Esophagus mucosa (tissue), 1 donor: ENCODE data around the gene RCAN2. TPM values are rescaled to one million over a fixed set of nuclear protein-coding genes. Genes with fewer than 3 reads are reported as not detected.
"Not testable (repeated sequence)": the region's sequence is repeated elsewhere in the genome, so short reads cannot be mapped to it uniquely, and the experiment has no call there.

Source experiments
- ATAC-seq: fragments of 200-7000 bp; cut with Tn5 transposase; one replicate; pipeline ENCODE4 v1.9.1; 2020
- total RNA-seq: library from RNA; stranded (reverse); gene quantifications from one replicate; pipeline ENCODE4 v1.2.4, GENCODE V29; 2023
- donor health status: DM: yes; HTN: yes; CAD: no.

RCAN2 gene
- total RNA-seq, 1 donor from 2014 or later = 1.00 TPM

- ATAC-seq = no peak
Measured at GRCh38 chr6:46440141-46440540, 51.1 kb downstream of the RCAN2 start.

DNA sequence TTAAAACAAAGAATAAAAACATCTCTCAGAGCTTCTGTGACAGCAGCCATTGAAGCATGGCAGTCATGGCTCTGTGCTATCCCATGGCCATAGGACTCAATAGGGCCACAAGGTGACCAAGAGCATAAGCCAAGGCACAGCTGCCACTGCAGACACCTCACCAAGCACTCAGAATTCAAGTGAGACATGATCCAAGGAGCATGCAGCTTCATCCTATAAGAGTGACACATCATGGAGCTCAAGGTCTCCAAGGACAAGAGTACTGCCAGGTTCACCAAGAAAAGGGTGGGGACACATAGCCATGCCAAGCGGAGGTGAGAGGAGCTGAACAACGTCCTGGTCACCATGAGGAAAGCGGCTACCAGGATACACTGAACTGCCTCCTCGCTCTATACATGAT, 53.0 kb downstream of the RCAN2 start:
- no peak for ATAC-seq

GRCh38 chr6:46437671-46438221, 53.5 kb downstream of the RCAN2 start:
- ATAC-seq = no peak

GRCh38 chr6:46422619-46423018, 68.6 kb downstream of the RCAN2 start:
- ATAC-seq = no peak

DNA sequence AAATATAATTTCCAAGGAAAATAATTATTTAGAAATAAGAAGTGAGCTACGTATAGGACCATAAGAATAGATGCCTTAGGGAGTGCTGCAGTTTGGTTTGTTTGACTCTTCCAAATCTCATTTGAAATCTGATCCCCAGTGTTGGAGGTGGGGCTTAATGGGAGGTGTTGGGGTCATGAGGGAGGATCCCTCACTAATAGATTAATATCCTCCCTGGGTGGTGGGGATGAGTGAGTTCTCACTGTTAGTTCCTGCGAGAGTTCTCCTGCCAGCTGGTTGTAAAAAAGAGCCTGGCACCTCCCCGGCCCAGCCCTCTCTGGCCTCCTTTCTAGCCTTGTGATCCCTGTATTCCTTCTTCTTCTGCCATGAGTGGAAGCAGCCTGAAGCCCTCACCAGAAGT, 69.3 kb downstream of the RCAN2 start:
- ATAC-seq = no peak

DNA sequence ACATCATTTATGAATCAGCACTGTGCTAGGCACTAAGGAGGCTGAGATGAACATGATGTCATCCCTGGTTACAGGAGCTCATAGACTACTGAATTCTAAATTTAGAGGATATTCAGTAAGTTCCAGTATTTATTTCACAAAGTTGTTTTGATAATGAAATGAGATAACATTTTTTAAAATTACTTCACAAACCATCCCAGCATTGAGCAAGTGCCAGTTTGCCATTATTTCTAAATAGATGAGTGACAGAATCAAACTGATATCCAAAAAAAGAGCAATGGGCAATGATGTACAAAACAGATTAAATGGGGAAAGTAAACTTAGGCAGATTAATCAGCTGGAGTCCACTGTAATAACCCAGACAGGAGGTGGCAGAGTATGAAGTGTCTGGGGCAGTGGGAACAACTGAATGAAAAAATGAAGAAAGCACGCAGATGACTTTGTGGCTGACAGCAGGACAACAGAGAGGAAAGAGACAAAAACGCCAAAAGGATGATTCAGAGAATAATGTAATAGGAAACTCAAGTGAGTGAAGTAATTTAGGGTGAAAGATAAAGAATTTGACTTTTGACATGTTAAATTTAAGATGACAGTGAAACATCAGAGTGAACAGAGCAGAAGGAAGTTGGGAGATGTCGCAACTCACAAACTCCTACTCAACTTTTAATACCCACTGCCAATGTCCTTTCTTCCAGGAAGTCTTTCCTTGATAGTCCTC, 70.2 kb downstream of the RCAN2 start:
- no peak for ATAC-seq

DNA sequence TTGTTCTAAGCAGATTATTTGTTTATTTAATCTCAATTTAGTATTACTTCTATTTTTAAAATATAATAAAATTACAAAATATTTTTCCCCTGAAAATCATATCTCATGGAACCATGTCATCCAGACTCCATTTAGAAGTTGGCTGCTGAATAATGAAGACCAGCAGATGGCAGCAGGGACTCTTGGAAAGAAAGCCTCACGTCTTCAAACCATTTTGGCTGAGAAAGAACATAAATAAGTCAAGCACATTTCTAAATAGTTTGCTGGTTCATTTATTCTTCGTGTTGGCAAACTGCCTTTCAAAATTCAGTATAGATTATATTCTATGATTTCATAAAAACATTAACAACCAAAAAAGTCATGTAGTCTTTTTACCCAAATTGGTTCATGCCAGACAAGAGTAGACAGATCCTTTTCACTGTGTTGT, 71.7 kb downstream of the RCAN2 start:
- no peak for ATAC-seq

DNA sequence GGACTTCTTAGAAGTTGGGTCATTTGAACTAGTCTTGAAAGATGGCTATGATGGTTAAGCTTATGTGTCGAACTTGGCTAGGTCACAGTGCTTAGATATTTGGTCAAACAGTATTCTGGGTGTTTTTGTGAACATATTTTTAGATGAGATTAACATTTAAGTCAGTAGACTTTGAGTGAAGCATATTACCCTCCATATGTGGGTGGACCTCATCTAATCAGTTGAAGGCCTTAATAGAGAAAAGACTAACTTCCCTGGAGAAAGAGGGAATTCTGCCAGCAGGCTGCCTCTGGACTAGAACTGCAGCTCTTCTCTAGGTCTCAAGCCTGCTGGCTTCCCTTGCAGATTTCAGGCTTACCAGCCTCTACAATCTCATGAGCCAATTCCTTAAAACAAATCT, 76.9 kb downstream of the RCAN2 start:
- ATAC-seq = no peak

DNA sequence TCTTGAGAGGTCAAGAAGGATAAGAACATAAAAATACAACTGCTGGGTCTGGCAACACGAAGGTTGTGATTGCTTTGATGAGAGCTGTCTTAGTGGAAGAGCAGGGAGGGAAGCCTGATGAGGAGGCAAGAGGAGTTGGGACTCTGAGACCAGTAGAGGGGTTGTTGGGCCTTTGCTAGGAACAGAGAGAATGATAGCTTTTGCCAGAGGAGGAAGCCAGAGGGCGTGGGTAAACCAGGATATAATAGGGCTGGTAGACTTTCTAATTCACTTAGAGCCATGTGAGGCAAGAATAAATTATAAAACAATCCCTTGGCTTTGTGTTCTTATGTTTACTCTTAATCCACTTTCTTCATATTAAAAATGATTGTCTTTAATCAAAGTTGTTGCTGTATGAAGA, 78.6 kb downstream of the RCAN2 start:
- ATAC-seq = no peak

DNA sequence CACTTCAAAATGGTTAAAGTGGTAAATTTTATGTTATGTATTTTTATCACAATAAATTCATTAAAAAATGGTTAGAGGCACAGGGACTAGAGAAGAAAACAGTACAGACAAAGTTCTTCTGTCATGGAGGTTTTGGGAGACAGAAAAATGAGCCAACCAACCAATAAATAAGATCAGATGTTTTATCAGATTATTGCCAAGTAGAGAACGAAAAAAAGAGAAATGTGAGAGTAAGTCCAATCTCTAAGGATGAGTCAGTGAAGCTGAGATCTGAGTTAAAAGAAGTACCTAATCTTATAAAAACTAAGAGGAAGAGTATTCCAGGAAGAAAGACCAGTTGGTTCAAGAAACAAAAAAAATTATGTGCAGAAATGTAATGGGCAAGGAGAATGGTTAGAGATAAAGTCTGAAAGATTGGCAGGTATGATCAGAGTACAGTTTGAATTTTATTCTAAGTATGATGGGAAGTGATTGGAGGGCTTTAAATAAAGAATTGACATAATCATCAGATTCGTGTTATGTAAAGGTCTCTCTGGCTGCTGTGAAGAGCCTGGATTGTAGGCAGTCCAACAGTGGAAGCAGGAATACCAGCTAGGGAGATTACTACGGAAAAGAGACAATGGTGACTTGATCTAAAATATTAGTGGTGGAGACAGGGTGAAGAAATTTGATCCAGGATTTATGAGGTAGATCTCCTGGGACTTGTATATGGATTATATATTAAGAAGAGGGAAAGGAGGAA, 79.6 kb downstream of the RCAN2 start:
- ATAC-seq = no peak

DNA sequence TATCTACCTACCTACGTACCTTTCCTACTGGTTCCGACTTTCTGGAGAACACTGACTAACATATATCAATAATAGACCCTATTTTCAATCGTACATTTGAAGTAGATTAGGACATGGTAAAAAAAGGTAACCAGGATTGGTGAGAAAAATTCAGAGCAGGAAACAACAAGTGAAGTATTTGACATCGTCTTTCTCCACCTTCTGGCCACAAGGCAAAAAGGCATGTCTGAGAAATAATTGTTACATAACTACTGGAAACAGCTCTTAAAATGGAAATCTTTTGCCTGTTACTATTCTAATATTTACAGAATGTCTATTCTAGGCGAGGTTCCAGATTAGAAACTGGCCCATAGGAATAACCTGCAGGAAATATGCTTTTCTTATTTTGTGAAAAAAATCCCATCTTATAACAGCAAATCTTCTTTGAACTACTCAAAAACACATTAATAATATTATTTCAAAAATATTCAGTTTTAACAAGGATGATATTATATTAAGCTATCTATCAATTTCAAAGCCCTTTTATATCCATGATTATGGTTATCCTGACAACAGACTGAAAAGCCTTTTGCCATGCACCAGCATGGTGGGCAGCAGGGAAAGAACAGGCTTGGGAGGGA, 80.8 kb downstream of the RCAN2 start:
- no peak for ATAC-seq

- ATAC-seq = no peak
Measured at GRCh38 chr6:46407776-46408530, 83.3 kb downstream of the RCAN2 start.

DNA sequence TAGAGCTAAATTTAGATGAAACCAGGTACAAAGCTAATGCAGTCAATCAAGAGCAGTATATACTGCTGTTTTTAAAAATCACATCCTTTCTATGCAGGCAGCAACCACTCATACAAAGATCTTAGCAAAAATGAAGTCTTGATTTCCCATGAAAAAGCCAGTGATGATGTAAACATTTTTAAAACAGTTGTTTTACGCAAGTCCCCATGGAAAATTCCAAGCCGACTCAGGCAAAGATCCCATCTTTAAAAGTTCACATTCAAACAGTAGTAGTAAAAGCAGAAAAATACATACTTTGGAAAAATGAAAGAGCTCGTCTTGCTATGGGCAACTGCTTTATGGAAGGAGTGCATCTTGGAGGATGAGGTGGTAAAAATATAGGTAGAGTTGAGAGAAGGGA, 84.0 kb downstream of the RCAN2 start:
- no peak for ATAC-seq

GRCh38 chr6:46405620-46406180, 85.5 kb downstream of the RCAN2 start:
- ATAC-seq = not testable (repeated sequence)

DNA sequence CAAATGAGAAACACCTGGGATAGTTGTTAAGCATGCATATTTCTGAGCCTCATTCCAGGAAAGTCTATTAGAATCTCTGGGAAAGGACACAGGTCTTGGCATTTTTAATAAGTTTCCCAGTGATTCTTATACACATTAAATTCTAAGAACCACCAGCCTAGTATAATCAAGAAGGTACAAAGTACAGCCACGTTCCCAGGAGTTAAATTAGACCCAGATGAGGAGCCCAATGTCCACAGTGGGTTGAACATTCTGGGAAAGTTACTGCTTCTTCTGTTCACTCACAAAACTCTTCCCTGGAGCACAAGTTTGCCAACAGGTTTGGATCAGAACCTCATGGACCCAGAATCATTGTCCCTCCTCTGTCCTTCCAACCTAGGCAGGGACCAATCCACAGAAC, 90.4 kb downstream of the RCAN2 start:
- ATAC-seq = no peak

GRCh38 chr6:46395530-46395929, 95.7 kb downstream of the RCAN2 start:
- ATAC-seq = no peak

DNA sequence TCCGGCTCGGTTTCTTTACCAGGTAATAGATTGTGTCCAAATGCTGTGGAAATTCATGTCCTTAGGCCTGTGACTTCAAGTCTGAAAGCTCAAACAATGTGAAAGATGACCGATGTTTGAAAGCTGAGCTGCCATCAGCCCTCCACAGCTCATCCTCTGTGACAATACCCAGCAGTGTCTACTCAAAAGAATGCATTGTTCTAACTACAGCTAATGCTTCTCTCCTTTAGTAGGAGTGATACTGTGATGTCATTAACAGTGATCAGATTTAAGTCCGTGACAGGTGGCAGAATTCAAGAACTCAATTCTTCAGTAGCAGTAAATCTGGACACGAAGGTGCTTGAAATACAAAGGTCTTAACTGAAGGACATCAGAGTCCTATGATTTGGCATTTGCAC, 97.3 kb downstream of the RCAN2 start:
- no peak for ATAC-seq

DNA sequence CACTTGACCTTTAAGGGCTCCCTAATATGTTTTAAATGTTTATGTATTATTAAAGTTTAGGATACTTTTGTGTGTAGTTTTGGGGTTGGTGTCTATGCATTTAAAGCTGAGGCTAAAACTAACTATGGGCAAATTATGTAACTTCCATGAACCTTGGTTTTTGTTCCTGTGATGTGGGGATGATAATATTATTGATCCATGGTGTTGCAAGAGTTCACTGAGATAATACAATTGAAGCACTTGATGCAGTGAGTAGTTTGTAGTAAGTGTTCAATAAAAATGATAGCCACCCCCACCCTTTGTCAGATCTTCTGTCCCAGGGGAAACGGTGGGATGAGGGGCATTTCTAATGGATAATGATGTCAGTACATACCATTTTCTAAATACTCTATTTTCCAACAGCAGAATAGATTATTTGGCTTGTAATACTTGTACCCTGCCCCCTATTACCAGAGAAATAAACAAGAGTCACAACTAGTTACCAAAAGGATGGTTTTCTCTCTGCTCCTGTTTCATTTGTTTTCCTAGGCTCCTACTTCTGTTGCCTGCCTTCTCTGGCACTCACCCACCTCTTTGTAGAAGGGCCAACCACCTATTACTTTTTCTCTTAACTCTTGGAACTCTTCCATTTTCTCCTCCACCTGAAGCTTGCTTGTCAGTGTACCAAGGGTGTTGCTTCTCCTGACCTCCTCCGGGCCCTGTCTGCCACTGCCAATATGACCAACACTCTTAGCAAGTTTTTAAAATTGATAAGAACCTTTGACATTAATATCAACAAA, 97.9 kb downstream of the RCAN2 start:
- no peak for ATAC-seq

DNA sequence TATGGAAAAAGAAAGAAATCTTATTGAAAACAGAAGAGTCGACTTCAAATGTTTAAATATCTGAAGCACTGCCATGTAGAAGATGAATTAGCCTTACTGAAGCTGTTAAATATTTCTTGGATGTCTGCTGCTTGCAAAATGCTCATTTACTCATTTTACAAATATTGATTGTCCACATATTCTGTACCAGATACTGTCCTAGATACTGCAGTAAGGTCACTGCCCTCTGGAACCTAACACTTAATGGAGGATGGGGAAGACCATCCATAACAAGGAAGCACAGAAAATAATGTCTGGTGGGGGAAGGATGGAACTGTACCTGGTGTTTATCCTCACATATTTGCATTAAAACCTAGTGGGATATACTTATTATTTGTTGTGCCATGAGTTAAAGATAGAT, 99.0 kb downstream of the RCAN2 start:
- no peak for ATAC-seq

DNA sequence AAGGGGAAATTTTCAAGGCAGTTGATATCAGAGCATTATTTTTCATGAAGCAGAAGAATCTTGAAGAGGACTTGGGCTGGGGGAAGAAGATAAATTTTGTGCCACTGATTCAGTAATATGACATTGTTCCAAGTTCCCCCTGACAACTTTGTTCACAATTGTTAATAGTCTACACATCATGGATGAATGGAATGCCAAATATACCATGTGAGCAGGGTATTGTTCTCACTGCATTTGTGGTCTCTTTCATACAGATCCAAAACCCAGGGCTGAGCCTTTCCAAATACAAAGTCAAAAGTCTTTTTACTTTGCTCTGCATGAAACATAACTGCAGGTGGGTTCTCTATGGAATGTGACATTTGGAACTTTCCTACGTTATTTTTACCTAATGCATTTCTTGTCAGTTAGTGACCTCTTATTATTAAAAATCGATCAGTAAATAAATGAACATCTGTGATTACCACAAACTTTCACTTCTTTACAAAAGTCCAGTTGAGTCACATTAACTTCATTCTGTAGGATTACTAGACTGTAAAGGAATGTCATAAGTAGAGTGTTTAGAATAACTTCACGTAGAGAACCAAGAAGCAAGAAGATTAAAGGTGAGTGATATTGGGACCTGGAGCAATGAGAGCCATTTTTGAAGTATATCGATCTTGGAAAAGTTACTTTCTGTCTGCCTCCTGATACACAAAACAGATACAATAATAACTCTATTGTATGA, 100.9 kb downstream of the RCAN2 start:
- no peak for ATAC-seq

DNA sequence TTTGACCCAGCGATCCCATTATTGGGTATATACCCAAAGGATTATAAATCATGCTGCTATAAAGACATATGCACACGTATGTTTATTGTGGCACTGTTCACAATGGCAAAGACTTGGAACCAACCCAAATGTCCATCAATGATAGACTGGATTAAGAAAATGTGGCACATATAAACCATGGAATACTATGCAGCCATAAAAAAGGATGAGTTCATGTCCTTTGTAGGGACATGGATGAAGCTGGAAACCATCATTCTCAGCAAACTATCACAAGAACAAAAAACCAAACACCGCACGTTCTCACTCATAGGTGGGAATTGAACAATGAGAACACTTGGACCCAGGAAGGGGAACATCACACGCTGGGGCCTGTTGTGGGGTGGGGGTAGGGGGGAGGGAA, 103.5 kb downstream of the RCAN2 start:
- not testable (repeated sequence) for ATAC-seq
